ENCODE data around the gene PPT1.

DNA sequence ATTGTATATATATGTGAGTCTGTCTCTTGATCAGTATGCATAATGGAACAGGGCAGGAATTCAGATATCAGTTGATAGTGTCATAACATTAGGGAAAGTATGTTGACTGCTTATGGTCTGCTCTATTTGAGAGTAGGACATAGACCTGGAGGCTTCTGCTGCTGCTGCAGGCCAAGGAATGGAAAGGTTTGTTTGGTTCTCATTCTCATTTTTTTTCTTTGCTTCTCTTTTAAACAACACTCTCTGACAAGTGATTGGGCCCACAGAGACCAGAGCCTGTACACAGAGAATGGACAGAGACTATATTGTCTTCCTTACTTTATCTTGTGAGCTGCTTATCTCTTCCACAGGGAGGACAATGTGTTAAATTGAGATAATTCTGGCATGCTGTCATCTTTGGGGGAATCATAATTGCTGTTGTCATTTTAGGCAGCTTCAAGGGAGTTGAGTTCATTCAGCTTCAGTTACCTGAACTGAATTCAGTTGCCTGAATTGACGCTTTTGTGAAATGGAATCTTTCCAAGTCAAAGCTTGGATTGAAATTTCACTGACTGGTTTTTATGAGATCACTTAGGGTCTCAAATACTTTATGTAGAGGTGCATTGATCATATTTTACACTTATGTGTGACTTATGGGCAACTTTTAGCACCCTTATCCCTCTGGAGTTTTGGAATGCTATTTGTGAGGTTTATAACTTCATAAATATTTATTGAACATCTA, 39.6 kb downstream of the PPT1 start:
- TF ChIP-seq, protein P1, sequence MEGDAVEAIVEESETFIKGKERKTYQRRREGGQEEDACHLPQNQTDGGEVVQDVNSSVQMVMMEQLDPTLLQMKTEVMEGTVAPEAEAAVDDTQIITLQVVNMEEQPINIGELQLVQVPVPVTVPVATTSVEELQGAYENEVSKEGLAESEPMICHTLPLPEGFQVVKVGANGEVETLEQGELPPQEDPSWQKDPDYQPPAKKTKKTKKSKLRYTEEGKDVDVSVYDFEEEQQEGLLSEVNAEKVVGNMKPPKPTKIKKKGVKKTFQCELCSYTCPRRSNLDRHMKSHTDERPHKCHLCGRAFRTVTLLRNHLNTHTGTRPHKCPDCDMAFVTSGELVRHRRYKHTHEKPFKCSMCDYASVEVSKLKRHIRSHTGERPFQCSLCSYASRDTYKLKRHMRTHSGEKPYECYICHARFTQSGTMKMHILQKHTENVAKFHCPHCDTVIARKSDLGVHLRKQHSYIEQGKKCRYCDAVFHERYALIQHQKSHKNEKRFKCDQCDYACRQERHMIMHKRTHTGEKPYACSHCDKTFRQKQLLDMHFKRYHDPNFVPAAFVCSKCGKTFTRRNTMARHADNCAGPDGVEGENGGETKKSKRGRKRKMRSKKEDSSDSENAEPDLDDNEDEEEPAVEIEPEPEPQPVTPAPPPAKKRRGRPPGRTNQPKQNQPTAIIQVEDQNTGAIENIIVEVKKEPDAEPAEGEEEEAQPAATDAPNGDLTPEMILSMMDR (IDR thresholded peaks at IDR 0.05): no peak
- TF ChIP-seq POLR2A (IDR thresholded peaks at IDR 0.05): no peak
